Peyer's patch (tissue), 4 donors: ENCODE measurements around the gene PGRMC1.

Experiments
- POLR2A ChIP-seq, 2 donors: fragments of 450-650 bp; IDR thresholded peaks; one replicate each; pipeline ENCODE4 v1.5.1; 2017; ENCODE audit warnings: antibody characterized with exemption in 2 of 2, mild to moderate bottlenecking in 2 of 2, moderate library complexity in 2 of 2
- TF ChIP-seq, protein P1 (sequence below), 6 experiments: fragments of 450-650 bp in 4 of 6; fragments of 200-600 bp in 2 of 6; sonication (generic) in 1 of 6; IDR thresholded peaks; one replicate each; pipeline ENCODE4 v1.5.1; 2017 to 2019; ENCODE audit warnings: antibody characterized with exemption in 6 of 6, mild to moderate bottlenecking in 3 of 6, moderate library complexity in 1 of 6

DNA sequence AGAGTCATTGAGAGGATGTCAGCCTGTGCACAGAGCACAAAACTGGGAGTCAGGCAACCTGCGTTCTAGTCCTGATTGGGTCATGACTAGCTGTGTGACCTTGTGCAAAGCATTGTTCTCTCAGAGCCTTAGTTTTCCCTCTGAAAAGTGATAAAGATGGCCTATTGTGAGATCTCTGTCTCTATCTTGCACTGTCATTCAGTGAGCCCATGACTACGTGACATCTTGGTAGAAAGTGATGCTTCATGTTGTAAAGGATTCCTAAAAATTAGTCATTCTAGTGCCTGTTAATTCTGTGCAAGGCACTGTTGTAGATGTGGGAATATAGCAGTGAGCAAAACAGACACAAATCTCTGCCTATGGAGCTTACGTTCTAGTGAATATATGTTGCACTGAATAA lies 2.5 kb downstream of the PGRMC1 start:
- TF ChIP-seq, protein P1, sequence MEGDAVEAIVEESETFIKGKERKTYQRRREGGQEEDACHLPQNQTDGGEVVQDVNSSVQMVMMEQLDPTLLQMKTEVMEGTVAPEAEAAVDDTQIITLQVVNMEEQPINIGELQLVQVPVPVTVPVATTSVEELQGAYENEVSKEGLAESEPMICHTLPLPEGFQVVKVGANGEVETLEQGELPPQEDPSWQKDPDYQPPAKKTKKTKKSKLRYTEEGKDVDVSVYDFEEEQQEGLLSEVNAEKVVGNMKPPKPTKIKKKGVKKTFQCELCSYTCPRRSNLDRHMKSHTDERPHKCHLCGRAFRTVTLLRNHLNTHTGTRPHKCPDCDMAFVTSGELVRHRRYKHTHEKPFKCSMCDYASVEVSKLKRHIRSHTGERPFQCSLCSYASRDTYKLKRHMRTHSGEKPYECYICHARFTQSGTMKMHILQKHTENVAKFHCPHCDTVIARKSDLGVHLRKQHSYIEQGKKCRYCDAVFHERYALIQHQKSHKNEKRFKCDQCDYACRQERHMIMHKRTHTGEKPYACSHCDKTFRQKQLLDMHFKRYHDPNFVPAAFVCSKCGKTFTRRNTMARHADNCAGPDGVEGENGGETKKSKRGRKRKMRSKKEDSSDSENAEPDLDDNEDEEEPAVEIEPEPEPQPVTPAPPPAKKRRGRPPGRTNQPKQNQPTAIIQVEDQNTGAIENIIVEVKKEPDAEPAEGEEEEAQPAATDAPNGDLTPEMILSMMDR (IDR thresholded peaks at IDR 0.05) = no peak
- TF ChIP-seq POLR2A (IDR thresholded peaks at IDR 0.05) = no peak
